Neural progenitor cell (in vitro differentiated cells): Measurements from ENCODE around the gene TMEM145.

Source experiments
- CTCF ChIP-seq: fragments of 200-600 bp; sonication (generic); IDR thresholded peaks from 2 replicates; pipeline ENCODE4 v1.5.1; 2017; ENCODE audit warnings: antibody characterized with exemption, mild to moderate bottlenecking
- EZH2 ChIP-seq: fragments of 200-600 bp; sonication (generic); IDR thresholded peaks from 2 replicates; pipeline ENCODE4 v1.6.1; 2017; ENCODE audit warnings: antibody characterized with exemption, mild to moderate bottlenecking, moderate library complexity

DNA sequence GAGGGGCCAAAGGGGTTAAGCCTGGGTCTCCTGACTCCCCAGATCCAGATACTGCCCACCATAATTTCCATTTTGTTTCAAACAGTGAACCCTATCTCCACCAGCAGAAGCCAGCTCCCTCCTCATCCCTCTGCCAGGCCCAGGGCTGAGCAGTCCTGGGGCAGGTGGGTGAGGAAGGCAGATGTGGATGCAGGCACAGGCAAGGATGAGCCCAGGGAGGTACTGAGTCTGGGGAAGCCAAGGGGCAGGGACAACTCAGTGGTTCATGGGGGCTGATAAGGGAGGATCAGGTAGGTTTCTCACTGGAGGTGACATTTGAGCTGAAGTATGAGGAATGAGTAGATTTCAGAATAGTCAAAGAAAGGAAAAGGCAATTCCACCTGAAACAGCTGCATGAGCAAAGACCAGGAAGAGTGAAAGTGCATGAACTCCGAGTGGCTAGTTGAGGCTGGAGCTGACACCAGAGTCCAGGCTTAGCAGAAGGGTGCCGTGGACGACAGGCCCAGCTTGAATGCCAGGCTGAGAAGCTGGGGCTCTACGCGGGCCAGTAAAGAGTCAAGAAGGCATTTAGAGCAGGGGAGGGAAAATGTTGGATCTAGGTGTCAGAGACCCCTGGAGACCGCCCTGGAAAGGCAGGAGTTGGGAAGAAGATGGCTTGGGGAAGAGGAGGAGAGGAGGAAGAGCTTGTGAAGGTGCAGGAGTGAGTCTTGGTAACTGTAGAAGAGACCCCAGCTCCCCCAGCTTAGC is 33.8 kb upstream of the TMEM145 start:
- no peak for TF ChIP-seq CTCF
- no peak for TF ChIP-seq EZH2
